Measurements from ENCODE around the gene GPR119.
"Not testable (repeated sequence)": the region's sequence is repeated elsewhere in the genome, so short reads cannot be mapped to it uniquely, and the experiment has no call there.

Gene GPR119

GRCh38 chrX:130339408-130340222 is 45.9 kb downstream of the GPR119 start, which contains the start of gene SLC25A14:
SLC25A14 (plus strand) TSS chrX:130339919; CDS start chrX:130340279, 360 bp downstream.
- in situ Hi-C loops (cut with MboI; ENCODE audit: low sequenced_read_pairs) = no loop called here

GRCh38 chrX:130338869-130339268 is 46.6 kb downstream of the GPR119 start:
- in situ Hi-C loops (cut with MboI; ENCODE audit: low sequenced_read_pairs) = not testable (repeated sequence)

- in situ Hi-C loops (cut with MboI; ENCODE audit: low sequenced_read_pairs) = no loop called here
Observed at GRCh38 chrX:130336531-130336930, 48.9 kb downstream of the GPR119 start.

All from HL-60/S4 treated with phorbol 12-myristate 13-acetate at 8.2 ng/mL for 4 days and 3 days (cell line).